GM18909 (cell line): ENCODE data around the gene ARHGAP26.

Experiments used
- ATAC-seq: cut with Tn5 transposase; IDR thresholded peaks from one replicate; pipeline ENCODE4 v1.9.1; 2021; ENCODE audit warnings: mild to moderate bottlenecking; ENCODE audit not compliant: unreplicated experiment, poor library complexity

The ARHGAP26 gene

DNA sequence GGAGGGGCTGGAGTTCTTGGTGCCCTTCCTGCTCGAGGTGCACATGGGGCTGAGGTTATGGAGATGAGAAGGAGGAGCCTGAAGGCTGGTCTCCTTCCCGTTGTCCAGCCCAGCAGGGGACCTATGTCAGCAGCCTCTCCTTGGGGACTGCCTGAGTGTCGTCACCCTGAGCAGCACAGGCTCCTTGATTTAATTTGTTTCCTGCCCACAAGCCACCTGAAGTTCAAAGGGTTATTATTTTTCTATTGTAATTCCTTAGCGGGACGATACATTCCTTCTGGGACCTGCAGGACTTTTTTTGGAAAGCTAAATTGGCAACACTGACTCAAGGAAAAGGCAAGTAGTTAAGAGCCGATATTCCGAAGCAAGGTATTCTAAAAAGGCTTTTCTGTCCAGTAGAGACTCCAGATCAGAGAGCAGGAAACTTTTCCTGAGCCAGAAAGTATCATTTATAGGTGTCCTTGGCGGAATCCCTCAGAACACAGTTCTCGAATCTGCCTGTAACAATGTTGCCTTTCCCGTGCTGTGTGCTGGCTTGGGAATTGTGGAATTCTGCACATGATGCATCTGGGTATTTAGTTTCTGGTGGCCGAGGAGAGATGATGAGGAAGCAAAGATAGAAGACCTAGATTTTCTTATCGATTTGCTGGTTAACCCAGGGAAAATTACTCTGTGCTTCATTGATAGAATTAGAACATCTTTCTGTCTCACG lies 55.4 kb downstream of the ARHGAP26 start:
- ATAC-seq, result no peak

DNA sequence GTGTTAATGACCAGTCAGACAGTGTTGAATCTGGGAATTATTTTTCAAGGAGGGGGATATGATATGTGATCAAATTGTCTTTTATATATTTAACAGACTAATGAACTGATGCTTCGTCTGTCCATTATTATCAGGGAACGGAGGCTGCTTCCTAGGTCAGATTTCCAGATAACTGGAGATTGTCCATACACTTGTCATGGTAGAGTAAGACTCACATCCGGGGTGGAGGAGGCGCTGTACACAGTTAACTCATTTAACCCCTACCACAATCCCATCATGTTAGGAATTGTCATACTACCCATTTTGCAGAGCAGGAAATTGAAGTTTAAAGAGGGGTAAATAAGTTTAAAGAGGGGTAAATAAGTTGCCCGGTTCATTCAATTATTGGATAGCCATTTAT lies 55.9 kb downstream of the ARHGAP26 start:
- no peak for ATAC-seq

- ATAC-seq, result peak; percentile 61
These were observed 56.7 kb downstream of the ARHGAP26 start for GRCh38 chr5:142826741-142827492.

- ATAC-seq, result no peak
These were observed 57.9 kb downstream of the ARHGAP26 start for GRCh38 chr5:142827934-142828576.

DNA sequence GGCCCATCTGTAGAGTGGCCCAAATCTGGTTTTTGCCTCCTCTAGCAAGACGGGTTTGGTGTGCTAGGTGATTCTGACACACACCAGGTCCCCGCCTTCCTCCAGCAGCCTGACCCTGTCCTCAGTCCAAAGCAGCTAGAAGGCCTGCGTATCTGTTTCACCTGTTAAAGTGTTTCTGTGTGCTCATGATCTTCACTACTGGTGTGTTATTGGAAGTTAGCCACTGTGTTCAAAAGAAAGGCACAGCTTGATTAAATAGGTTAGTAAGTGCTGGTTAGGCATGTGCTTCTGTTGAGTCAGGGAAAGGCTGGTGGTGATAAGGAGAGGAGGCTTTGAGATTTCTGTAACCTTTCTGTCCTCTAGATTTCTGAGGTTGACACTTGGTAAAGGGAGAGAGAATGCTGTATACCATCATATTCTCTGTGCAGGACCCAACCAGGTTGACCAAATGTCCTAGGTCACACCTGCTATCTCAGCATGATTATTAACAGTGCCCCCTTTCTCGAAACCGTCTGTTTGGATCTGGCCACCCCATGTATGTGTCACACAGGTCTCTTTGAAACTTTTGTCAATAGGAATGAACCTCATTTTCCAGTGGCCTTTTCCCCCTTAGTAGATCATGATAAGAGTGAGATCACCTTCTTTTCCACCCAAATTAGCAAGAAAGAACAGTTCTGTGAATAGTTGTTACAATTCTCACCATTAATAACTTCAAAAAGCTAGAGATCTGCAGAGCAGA lies 58.8 kb downstream of the ARHGAP26 start:
- no peak for ATAC-seq

DNA sequence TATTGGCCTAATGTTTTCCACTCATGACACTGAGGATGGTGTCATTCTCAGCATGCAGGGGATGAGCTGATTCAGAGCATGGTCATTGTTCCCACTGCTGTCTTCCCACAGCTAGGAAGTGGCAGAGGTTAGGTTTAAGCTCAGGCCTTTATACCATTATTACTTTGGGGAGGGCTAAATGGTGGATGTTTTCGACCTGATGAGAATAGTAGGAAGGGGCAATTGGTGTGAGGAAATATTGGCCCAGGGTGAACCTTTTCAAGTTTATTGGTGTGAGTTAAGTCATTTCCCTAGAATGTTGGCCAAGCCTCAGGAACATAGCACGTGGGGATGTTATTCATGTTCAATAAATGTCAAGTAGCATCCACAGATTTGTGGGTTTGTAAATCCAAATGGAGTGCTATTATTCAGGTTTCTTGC lies 59.6 kb downstream of the ARHGAP26 start:
- no peak for ATAC-seq

DNA sequence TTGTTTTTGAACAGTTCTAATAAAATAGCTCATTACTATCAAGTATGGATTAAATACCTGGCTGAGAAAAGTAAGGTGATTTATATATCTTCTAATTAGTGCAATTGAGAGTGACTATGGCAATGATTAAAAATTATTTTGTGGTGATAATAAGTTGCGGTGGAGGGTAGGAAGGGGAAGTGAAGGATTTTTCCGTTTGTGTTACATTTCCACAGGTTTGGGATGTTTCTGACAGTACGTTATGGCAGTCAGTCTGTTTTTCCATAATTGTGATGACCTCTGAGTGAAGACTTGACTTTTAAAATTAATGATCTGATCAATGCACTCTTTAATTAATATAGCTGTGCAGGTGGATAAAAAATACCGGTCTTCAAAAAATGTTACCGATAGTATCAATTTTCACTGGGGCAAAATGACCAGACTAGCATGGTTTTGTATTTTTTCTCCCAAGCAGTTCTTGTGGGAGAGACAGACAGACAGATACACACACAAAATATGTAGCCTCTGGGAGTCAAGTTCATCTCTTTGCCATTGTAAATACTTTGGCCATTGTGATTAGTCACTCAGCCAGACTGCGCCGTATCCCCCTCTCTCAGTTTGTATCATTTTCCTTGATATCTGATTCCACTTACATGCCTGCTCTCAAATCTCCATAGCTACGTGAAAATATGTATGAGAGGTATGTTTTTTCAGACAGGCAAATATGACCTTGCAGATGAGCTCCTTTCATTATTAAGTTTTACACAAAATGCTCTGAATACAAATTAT lies 60.2 kb downstream of the ARHGAP26 start:
- no peak for ATAC-seq

DNA sequence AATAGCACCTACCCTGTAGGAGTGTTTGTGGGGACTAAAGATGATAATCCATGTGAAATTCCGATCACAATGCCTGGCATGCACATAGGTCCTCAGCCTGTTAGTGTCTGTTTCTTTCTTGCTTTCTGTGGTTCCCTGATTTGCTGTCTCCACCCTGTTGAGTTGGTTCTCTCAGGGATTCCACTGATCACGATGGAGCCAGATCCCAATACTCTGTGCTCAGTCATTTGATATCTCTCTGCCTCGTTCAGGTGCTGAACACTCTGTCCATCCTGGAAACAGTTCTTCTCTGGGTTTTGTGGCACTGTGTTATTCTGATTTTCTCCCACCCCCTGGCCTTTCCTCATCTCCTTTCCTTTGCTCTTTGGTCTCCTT lies 60.8 kb downstream of the ARHGAP26 start:
- no peak for ATAC-seq

GRCh38 chr5:142832263-142832662 lies 62.1 kb downstream of the ARHGAP26 start:
- no peak for ATAC-seq

DNA sequence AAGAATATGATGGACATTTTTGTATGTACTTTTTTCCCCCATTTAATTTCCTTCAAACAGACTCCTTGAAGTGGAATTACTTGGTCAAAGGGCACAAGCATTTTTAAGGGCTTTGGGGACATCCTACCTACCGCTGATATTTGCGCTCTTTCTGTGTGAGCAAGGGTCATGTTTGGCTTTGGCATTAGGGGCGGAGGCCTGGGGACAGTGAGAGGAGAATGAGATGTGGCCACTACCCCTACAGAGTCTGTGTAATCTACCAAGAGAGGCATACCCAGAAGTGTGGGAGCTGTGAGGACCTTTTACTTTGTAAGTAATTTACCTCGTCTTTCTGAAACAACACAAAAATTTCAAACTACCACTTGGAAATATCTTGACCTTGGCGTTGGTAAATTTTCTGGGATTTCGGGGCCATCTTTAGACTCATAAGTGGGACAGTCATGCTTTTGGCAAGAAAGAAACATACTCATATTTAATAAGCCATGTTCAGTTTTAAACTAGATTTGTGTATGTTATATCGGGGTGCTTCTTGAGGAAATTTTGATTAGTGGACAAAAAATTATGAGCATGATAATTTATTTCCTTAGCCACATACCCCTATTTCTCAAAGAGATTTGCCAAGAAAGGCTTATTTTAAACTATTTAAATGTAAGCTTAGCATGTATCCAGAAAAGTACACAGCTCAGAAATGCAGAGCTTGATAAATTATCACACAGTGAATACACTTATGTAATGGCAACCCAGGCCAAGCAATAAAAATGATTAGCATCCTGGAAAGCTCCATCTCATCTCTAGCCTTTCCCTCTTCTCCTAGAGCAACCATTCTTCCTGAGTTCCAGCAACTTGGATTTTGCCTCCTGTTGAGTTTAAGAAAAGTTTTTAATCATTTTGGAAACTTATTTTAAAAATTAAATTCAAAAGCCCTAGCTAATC lies 63.6 kb downstream of the ARHGAP26 start:
- no peak for ATAC-seq

DNA sequence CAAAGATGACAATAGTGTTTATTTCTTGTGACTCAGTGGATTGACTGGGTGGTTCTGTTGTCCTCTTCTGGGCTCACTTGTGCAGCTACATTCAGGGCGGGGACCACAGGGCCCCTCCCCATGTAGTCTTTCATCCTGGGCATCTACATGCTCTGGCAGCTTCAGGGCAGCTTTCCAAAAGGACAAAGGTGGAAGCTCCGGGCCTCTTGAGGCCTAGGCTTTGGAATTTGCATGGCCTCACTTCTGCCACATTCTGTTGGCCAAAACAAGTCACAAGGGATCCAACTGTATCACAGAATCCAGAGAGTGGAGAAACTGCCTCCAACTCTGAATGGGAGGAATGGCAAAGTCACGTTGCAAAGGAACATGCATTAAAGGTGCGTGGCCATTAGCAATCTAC lies 64.3 kb downstream of the ARHGAP26 start:
- ATAC-seq, result no peak

DNA sequence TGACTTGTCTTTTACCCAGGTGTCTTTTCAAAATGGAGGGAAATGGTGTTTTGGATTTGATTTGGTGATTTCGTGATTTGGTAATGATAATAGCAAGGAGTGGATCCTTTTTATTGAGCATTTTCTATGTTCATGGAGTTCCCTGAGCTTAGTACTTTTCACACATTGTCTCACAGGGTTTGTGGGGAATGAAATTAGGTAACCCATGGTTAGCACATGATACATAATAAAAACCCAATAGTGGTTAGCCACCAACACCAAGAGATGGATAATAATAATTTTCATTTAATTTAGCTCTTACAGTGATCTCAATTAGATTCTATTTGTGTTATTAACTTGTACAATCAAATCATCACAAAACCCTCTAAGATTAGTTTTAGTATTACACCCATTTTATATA lies 65.4 kb downstream of the ARHGAP26 start:
- no peak for ATAC-seq

DNA sequence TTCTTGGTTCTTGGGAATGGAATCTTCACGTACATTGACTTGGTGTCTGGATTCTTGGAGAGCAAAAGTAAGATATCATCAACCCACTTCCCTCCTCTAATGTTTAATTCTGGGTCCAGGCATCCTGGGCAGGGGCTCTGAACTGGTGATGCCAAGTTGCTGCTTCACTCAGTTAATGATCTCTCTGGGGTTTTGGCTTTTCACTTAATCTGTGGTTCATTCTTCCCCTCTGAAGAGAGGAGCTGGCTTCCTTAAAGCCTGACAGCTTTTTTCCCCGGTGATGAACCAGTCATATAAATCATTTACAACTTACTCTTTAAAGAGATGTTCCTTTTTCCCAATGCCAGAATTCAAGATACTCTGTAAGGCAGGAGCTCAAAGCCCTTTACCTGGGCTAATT lies 65.9 kb downstream of the ARHGAP26 start:
- peak; percentile 81 for ATAC-seq

DNA sequence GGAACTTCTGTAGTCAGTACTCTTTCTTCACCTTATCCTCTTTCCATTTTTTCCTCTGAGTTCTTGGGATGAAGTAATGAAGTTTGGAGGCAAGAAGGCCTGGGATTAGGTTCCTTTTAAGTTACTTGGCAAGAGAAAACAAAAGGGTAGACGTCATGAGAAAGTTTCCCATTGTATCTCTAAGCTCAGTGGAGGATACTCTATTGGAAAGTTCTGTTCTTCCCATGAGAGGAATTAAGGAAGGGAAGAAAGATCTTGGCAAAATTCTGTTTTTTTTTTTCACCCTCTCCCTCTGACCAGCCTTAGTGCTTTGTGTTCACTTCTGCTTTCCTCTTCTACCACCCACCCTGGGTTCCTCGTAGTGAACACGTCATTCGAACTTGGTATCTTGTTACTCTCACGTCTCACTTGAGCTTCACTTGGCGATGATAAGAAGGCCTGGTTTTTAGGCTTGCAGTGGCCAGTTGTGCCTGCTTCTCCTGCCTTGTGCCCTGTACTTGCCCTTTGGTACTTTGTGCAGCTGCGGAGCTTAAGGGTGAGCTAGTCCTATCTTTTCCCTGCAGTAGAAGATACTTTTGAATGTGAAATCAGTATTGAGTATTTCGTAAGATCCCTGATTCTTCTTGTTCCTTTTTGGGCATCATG lies 67.0 kb downstream of the ARHGAP26 start:
- no peak for ATAC-seq

- no peak for ATAC-seq
These were observed 68.7 kb downstream of the ARHGAP26 start for GRCh38 chr5:142838845-142839244.

GRCh38 chr5:142839711-142840346 lies 69.7 kb downstream of the ARHGAP26 start:
- no peak for ATAC-seq

DNA sequence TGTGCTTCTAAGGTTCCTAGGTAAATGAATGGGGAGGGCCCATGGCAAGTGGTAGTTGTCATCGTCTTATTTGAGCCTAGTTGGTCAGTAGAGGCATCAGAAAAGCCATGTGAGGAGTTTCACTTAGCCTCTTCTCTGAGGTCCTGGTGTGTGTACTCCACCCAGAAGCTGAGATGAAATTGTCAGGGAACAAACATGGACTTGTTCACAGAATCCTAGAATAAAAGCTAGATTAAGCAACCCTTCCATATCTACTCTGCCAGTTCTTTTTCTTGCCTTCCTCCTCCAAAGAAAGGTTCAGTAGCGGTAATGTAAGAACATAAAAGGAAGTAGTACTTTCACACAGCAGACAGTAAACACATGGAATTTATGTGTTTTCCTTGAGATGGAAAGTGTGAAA lies 70.4 kb downstream of the ARHGAP26 start:
- ATAC-seq, result no peak
